Liver (tissue), 2 donors: ENCODE results near the gene NHP2.

Experiments
- TF ChIP-seq, protein P1 (sequence below): fragments of 150-350 bp; IDR thresholded peaks from 2 replicates; pipeline ENCODE4 v1.5.1; 2017; ENCODE audit warnings: improper control_type of control experiment, low read depth, low read length; ENCODE audit not compliant: missing input control
- TF ChIP-seq, protein P2 (sequence below): IDR thresholded peaks from 2 replicates; pipeline ENCODE4 v1.6.1; 2016; ENCODE audit warnings: antibody characterized with exemption, mild to moderate bottlenecking
- donor health status: healthy.

DNA sequence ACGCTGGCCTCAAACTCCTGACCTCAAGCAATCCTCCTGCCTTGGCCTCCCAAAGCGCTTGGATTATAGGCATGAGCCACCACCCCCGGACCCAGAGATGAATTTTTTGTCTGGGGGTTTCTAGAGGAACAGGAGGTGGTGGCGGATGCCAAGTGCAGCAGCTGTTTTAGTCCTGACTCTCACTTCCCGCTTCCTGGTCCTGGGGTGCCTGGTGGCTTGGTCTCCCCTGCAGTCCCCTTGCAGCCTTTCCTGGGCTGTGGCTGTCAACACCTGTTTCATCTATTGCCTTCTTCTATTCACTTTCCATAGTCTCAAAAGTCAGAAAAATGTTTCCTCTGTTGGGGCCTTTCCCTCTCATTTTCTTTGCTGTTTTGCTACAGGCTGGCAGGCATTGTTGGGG, 6.5 kb upstream of the NHP2 start:
- TF ChIP-seq, protein P1, sequence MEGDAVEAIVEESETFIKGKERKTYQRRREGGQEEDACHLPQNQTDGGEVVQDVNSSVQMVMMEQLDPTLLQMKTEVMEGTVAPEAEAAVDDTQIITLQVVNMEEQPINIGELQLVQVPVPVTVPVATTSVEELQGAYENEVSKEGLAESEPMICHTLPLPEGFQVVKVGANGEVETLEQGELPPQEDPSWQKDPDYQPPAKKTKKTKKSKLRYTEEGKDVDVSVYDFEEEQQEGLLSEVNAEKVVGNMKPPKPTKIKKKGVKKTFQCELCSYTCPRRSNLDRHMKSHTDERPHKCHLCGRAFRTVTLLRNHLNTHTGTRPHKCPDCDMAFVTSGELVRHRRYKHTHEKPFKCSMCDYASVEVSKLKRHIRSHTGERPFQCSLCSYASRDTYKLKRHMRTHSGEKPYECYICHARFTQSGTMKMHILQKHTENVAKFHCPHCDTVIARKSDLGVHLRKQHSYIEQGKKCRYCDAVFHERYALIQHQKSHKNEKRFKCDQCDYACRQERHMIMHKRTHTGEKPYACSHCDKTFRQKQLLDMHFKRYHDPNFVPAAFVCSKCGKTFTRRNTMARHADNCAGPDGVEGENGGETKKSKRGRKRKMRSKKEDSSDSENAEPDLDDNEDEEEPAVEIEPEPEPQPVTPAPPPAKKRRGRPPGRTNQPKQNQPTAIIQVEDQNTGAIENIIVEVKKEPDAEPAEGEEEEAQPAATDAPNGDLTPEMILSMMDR, result no peak
- TF ChIP-seq, protein P2, sequence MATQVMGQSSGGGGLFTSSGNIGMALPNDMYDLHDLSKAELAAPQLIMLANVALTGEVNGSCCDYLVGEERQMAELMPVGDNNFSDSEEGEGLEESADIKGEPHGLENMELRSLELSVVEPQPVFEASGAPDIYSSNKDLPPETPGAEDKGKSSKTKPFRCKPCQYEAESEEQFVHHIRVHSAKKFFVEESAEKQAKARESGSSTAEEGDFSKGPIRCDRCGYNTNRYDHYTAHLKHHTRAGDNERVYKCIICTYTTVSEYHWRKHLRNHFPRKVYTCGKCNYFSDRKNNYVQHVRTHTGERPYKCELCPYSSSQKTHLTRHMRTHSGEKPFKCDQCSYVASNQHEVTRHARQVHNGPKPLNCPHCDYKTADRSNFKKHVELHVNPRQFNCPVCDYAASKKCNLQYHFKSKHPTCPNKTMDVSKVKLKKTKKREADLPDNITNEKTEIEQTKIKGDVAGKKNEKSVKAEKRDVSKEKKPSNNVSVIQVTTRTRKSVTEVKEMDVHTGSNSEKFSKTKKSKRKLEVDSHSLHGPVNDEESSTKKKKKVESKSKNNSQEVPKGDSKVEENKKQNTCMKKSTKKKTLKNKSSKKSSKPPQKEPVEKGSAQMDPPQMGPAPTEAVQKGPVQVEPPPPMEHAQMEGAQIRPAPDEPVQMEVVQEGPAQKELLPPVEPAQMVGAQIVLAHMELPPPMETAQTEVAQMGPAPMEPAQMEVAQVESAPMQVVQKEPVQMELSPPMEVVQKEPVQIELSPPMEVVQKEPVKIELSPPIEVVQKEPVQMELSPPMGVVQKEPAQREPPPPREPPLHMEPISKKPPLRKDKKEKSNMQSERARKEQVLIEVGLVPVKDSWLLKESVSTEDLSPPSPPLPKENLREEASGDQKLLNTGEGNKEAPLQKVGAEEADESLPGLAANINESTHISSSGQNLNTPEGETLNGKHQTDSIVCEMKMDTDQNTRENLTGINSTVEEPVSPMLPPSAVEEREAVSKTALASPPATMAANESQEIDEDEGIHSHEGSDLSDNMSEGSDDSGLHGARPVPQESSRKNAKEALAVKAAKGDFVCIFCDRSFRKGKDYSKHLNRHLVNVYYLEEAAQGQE, result no peak
